GM19239 (cell line): ENCODE data around the gene NHERF2.

Experiments
- DNase-seq: peaks from one replicate; pipeline ENCODE4 v3.0.0; 2011; ENCODE audit warnings: low spot score; ENCODE audit not compliant: insufficient read length
- FAIRE-seq: peaks from 2 replicates; lab custom pipeline; 2011; peaks lifted over from hg19 to GRCh38; lab: Jason Lieb, UNC

Gene NHERF2

GRCh38 chr16:1990351-1991134, 36.2 kb upstream of the NHERF2 start:
- DNase-seq = no peak
- peak; percentile 54 for FAIRE-seq

- FAIRE-seq = peak; percentile 93
- DNase-seq = peak; percentile 82
Measured at GRCh38 chr16:1991135-1991551, 35.6 kb upstream of the NHERF2 start.

- no peak for DNase-seq
- FAIRE-seq = no peak
Measured at GRCh38 chr16:1991588-1991947, 35.1 kb upstream of the NHERF2 start.

GRCh38 chr16:1991948-1992703, 34.6 kb upstream of the NHERF2 start:
- DNase-seq = peak; percentile 99
- peak; percentile 95 for FAIRE-seq

GRCh38 chr16:1992704-1993317, 33.9 kb upstream of the NHERF2 start:
- FAIRE-seq (no peak), DNase-seq (no peak)

- FAIRE-seq = no peak
- no peak for DNase-seq
Measured at GRCh38 chr16:1993731-1994131, 33.0 kb upstream of the NHERF2 start.

- DNase-seq (no peak), FAIRE-seq (no peak)
Measured at GRCh38 chr16:1997494-1998359, 29.0 kb upstream of the NHERF2 start.

GRCh38 chr16:1998360-1998835, 28.3 kb upstream of the NHERF2 start:
- no peak for DNase-seq
- no peak for FAIRE-seq

- DNase-seq (no peak), FAIRE-seq (no peak)
Measured at GRCh38 chr16:1998852-1999801, 27.6 kb upstream of the NHERF2 start.

GRCh38 chr16:1999866-2000514, 26.7 kb upstream of the NHERF2 start:
- FAIRE-seq (no peak), DNase-seq (no peak)

GRCh38 chr16:2001035-2001434, 25.7 kb upstream of the NHERF2 start:
- FAIRE-seq (no peak), DNase-seq (no peak)

- no peak for FAIRE-seq
- DNase-seq = no peak
Measured at GRCh38 chr16:2001456-2002355, 25.0 kb upstream of the NHERF2 start.

GRCh38 chr16:2002406-2003230, 24.1 kb upstream of the NHERF2 start:
- DNase-seq (no peak), FAIRE-seq (no peak)

GRCh38 chr16:2003231-2003826, 23.4 kb upstream of the NHERF2 start:
- FAIRE-seq (no peak), DNase-seq (no peak)

GRCh38 chr16:2003827-2004641, 22.7 kb upstream of the NHERF2 start:
- FAIRE-seq = peak; percentile 97
- peak; percentile 99 for DNase-seq
